T-helper 17 cell (primary cell): Measurements from ENCODE around the gene CFAP74. TPM values are rescaled to one million over a fixed set of nuclear protein-coding genes. Genes with fewer than 3 reads are reported as not detected.
"Not testable (repeated sequence)": the region's sequence is repeated elsewhere in the genome, so short reads cannot be mapped to it uniquely, and the experiment has no call there.

Experiments used
- ATAC-seq: fragments of 150-1000 bp; cut with Tn5 transposase; 2 replicates; pipeline ENCODE4 v1.10.0; 2021; ENCODE audit warnings: mild to moderate bottlenecking, moderate library complexity
- DNase-seq, 3 donors: peaks; one replicate each; pipeline versions ENCODE4 v3.0.0 to v3.0.0-alpha.2; 2020 to 2021
- H3K9me3 ChIP-seq: one replicate; pipeline ENCODE4 v1.7.0; 2013; ENCODE audit warnings: low read length, mild to moderate bottlenecking; ENCODE audit not compliant: control insufficient read depth, poor library complexity, severe bottlenecking
- H3K27ac Mint-ChIP-seq: one replicate; pipeline ENCODE4 v1.8.0; 2022; ENCODE audit warnings: mild to moderate bottlenecking, moderate library complexity, mixed read lengths
- H3K27me3 Mint-ChIP-seq: one replicate; pipeline ENCODE4 v1.8.0; 2022; ENCODE audit warnings: mixed read lengths
- H3K36me3 Mint-ChIP-seq: one replicate; pipeline ENCODE4 v1.8.0; 2022; ENCODE audit warnings: low read depth, mixed read lengths
- H3K4me1 Mint-ChIP-seq: one replicate; pipeline ENCODE4 v1.8.0; 2022; ENCODE audit warnings: mild to moderate bottlenecking, mixed read lengths
- H3K4me3 Mint-ChIP-seq: one replicate; pipeline ENCODE4 v1.8.0; 2022; ENCODE audit warnings: mild to moderate bottlenecking, moderate library complexity, mixed read lengths
- total RNA-seq, 4 donors: library from RNA in 2 of 4; stranded (reverse) in 2 of 4; gene quantifications; one replicate each; pipeline ENCODE4 v1.2.3 and lab custom pipeline; 2022 to 2026

CFAP74 gene
- total RNA-seq, 2 donors from 2014 or later = not detected

GRCh38 chr1:1934848-1935247 lies 68.7 kb downstream of the CFAP74 start:
- not testable (repeated sequence) for H3K4me1 Mint-ChIP-seq, H3K4me3 Mint-ChIP-seq, H3K9me3 ChIP-seq, H3K36me3 Mint-ChIP-seq, H3K27me3 Mint-ChIP-seq, H3K27ac Mint-ChIP-seq, ATAC-seq, DNase-seq

GRCh38 chr1:1929639-1930545 lies 73.7 kb downstream of the CFAP74 start:
- Mint-ChIP-seq H3K4me3 (no peak overlapping the region), H3K36me3 (no peaks in the 10 kb centered on the region)
- ATAC-seq = no peak

GRCh38 chr1:1929102-1929638 lies 74.4 kb downstream of the CFAP74 start:
- Mint-ChIP-seq H3K27ac (no peak overlapping the region), H3K36me3 (no peaks in the 10 kb centered on the region), H3K4me3 (no peak overlapping the region), H3K27me3 (no peaks in the 10 kb centered on the region), H3K4me1 (peaks cover 2% of the 10 kb centered on the region)
- ATAC-seq (no peak), DNase-seq (peak in 1 of 3 donors; percentile 9)
- no peaks in the 10 kb centered on the region for H3K9me3 ChIP-seq

More at GRCh38 chr1:1929639-1930545, 73.7 kb downstream of the CFAP74 start:
- peaks cover 2% of the 10 kb centered on the region for H3K4me1 Mint-ChIP-seq
- peak in 1 of 3 donors; percentile 9 for DNase-seq
- no peak overlapping the region for H3K27ac Mint-ChIP-seq
- H3K27me3 Mint-ChIP-seq = no peaks in the 10 kb centered on the region
- H3K9me3 ChIP-seq = no peaks in the 10 kb centered on the region

GRCh38 chr1:1928231-1929101 lies 75.1 kb downstream of the CFAP74 start:
- DNase-seq (no peak), ATAC-seq (no peak)
- Mint-ChIP-seq H3K27me3 (no peaks in the 10 kb centered on the region), H3K27ac (no peak overlapping the region), H3K4me3 (no peak overlapping the region), H3K36me3 (no peaks in the 10 kb centered on the region), H3K4me1 (no peaks in the 10 kb centered on the region)
- H3K9me3 ChIP-seq = no peaks in the 10 kb centered on the region

- DNase-seq (no peak), ATAC-seq (no peak)
- Mint-ChIP-seq H3K4me1 (no peaks in the 10 kb centered on the region), H3K4me3 (no peak overlapping the region), H3K27me3 (no peaks in the 10 kb centered on the region), H3K36me3 (no peaks in the 10 kb centered on the region), H3K27ac (no peak overlapping the region)
- no peaks in the 10 kb centered on the region for H3K9me3 ChIP-seq
Observed at GRCh38 chr1:1927751-1928150, 75.8 kb downstream of the CFAP74 start.

GRCh38 chr1:1926886-1927660 lies 76.5 kb downstream of the CFAP74 start:
- no peak overlapping the region for H3K4me3 Mint-ChIP-seq
- no peak for DNase-seq
- ATAC-seq = no peak
- H3K4me1 Mint-ChIP-seq = no peaks in the 10 kb centered on the region
- H3K9me3 ChIP-seq = no peaks in the 10 kb centered on the region
- no peak overlapping the region for H3K27ac Mint-ChIP-seq
- H3K27me3 Mint-ChIP-seq = no peaks in the 10 kb centered on the region
- H3K36me3 Mint-ChIP-seq = no peaks in the 10 kb centered on the region

- Mint-ChIP-seq H3K36me3 (no peaks in the 10 kb centered on the region), H3K4me3 (no peak overlapping the region), H3K27ac (no peak overlapping the region), H3K4me1 (no peaks in the 10 kb centered on the region), H3K27me3 (no peaks in the 10 kb centered on the region)
- DNase-seq (peak in 1 of 3 donors; percentile 8), ATAC-seq (no peak)
- no peaks in the 10 kb centered on the region for H3K9me3 ChIP-seq
Observed at GRCh38 chr1:1926346-1926811, 77.2 kb downstream of the CFAP74 start.

- peak in 1 of 3 donors; percentile 8 for DNase-seq
- ATAC-seq = no peak
- Mint-ChIP-seq H3K27me3 (no peaks in the 10 kb centered on the region), H3K36me3 (no peaks in the 10 kb centered on the region), H3K4me1 (no peaks in the 10 kb centered on the region), H3K4me3 (no peak overlapping the region), H3K27ac (no peak overlapping the region)
- H3K9me3 ChIP-seq = no peaks in the 10 kb centered on the region
Observed at GRCh38 chr1:1925437-1926345, 77.9 kb downstream of the CFAP74 start.

- Mint-ChIP-seq H3K4me3 (no peak overlapping the region), H3K27ac (no peak overlapping the region), H3K27me3 (no peaks in the 10 kb centered on the region), H3K4me1 (no peaks in the 10 kb centered on the region), H3K36me3 (no peaks in the 10 kb centered on the region)
- H3K9me3 ChIP-seq = no peaks in the 10 kb centered on the region
- DNase-seq = no peak
- no peak for ATAC-seq
Observed at GRCh38 chr1:1924849-1925248, 78.7 kb downstream of the CFAP74 start.

- Mint-ChIP-seq H3K27me3 (no peaks in the 10 kb centered on the region), H3K36me3 (no peaks in the 10 kb centered on the region), H3K27ac (no peak overlapping the region), H3K4me3 (no peak overlapping the region), H3K4me1 (peaks cover 3% of the 10 kb centered on the region)
- DNase-seq = peak in 1 of 3 donors; percentile 9
- no peaks in the 10 kb centered on the region for H3K9me3 ChIP-seq
- ATAC-seq = no peak
Observed at GRCh38 chr1:1924386-1924785, 79.2 kb downstream of the CFAP74 start.

- H3K4me3 Mint-ChIP-seq = no peak overlapping the region
- no peaks in the 10 kb centered on the region for H3K36me3 Mint-ChIP-seq
- DNase-seq = no peak
- no peaks in the 10 kb centered on the region for H3K27me3 Mint-ChIP-seq
- H3K27ac Mint-ChIP-seq = no peak overlapping the region
- ATAC-seq = no peak
- H3K4me1 Mint-ChIP-seq = peaks cover 3% of the 10 kb centered on the region
- H3K9me3 ChIP-seq = no peaks in the 10 kb centered on the region
Observed at GRCh38 chr1:1922956-1923833, 80.4 kb downstream of the CFAP74 start.
